GM12873 (cell line): ENCODE measurements around the gene CLEC3B.
A peak's percentile ranks its signal among the peaks of the same experiment; 100 is the strongest.

Source experiments
- CTCF ChIP-seq: IDR thresholded peaks from 2 replicates; pipeline ENCODE4 v1.5.1; 2012; ENCODE audit warnings: low read depth, mild to moderate bottlenecking, moderate library complexity, low read length, control low read depth; ENCODE audit not compliant: insufficient read depth; ENCODE audit errors: missing control alignments

The CLEC3B gene

GRCh38 chr3:44996556-44996969 lies 29.5 kb upstream of the CLEC3B start:
- TF ChIP-seq CTCF, result no peak

- no peak for TF ChIP-seq CTCF
Measured at GRCh38 chr3:44999782-45000181, 26.3 kb upstream of the CLEC3B start.

- no peak for TF ChIP-seq CTCF
Measured at GRCh38 chr3:45000823-45001222, 25.3 kb upstream of the CLEC3B start.

- peak; percentile 23 for TF ChIP-seq CTCF
Measured at GRCh38 chr3:45001738-45002137, 24.4 kb upstream of the CLEC3B start.

GRCh38 chr3:45002139-45002660 lies 23.9 kb upstream of the CLEC3B start:
- TF ChIP-seq CTCF, result no peak

- no peak for TF ChIP-seq CTCF
Measured at GRCh38 chr3:45002720-45003119, 23.4 kb upstream of the CLEC3B start.

GRCh38 chr3:45003406-45003805 lies 22.7 kb upstream of the CLEC3B start:
- TF ChIP-seq CTCF, result no peak

- no peak for TF ChIP-seq CTCF
Measured at GRCh38 chr3:45003859-45004258, 22.2 kb upstream of the CLEC3B start.
